Measurements from ENCODE around the gene PNPLA1.

Gene PNPLA1

GRCh38 chr6:36249536-36249935, 20.3 kb upstream of the PNPLA1 start:
- no peak overlapping the region for H3K27ac ChIP-seq (ENCODE audit: low read depth, low read length)
- H3K9me2 ChIP-seq (replicated peaks; ENCODE audit: insufficient read depth, low read length): no peaks in the 10 kb centered on the region
- no peak overlapping the region for H3K4me2 ChIP-seq (ENCODE audit: low read depth, low read length, poor library complexity, severe bottlenecking)
- no peak overlapping the region for H2AFZ ChIP-seq (ENCODE audit: low read depth, low read length, severe bottlenecking)
- no peaks in the 10 kb centered on the region for H3K9me3 ChIP-seq (ENCODE audit: insufficient read depth, low read length)
- no peak for TF ChIP-seq EZH2phosphoT487 (conservative IDR thresholded peaks at IDR 0.05; ENCODE audit: low read length)
- TF ChIP-seq CTCF (IDR thresholded peaks at IDR 0.05; ENCODE audit: insufficient read depth, low read length, poor library complexity, severe bottlenecking): no peak
- H3K9ac ChIP-seq (ENCODE audit: low read length): no peak overlapping the region
- H3F3A ChIP-seq (ENCODE audit: insufficient read depth): no peaks in the 10 kb centered on the region
- no peaks in the 10 kb centered on the region for H3K79me2 ChIP-seq (ENCODE audit: insufficient read depth, low read length)
- H3K4me3 ChIP-seq (ENCODE audit: insufficient read depth, low read length, poor library complexity, severe bottlenecking): no peak overlapping the region
- no peaks in the 10 kb centered on the region for H3K27me3 ChIP-seq (ENCODE audit: low read length)
- no peaks in the 10 kb centered on the region for H4K20me1 ChIP-seq (ENCODE audit: low read depth, low read length)
- H3K36me3 ChIP-seq (ENCODE audit: low read length): no peaks in the 10 kb centered on the region

GRCh38 chr6:36252005-36252404, 17.9 kb upstream of the PNPLA1 start:
- Histone ChIP-seq H3K79me2 (ENCODE audit: insufficient read depth, low read length) (no peaks in the 10 kb centered on the region), H4K20me1 (ENCODE audit: low read depth, low read length) (no peaks in the 10 kb centered on the region), H3F3A (ENCODE audit: insufficient read depth) (no peaks in the 10 kb centered on the region), H3K4me2 (ENCODE audit: low read depth, low read length, poor library complexity, severe bottlenecking) (no peak overlapping the region), H3K27me3 (ENCODE audit: low read length) (no peaks in the 10 kb centered on the region), H3K9me3 (ENCODE audit: insufficient read depth, low read length) (no peaks in the 10 kb centered on the region), H2AFZ (ENCODE audit: low read depth, low read length, severe bottlenecking) (no peak overlapping the region), H3K9ac (ENCODE audit: low read length) (no peak overlapping the region), H3K9me2 (replicated peaks; ENCODE audit: insufficient read depth, low read length) (no peaks in the 10 kb centered on the region), H3K27ac (ENCODE audit: low read depth, low read length) (no peak overlapping the region), H3K4me3 (ENCODE audit: insufficient read depth, low read length, poor library complexity, severe bottlenecking) (no peak overlapping the region), H3K36me3 (ENCODE audit: low read length) (no peaks in the 10 kb centered on the region)
- TF ChIP-seq CTCF (IDR thresholded peaks at IDR 0.05; ENCODE audit: insufficient read depth, low read length, poor library complexity, severe bottlenecking): no peak
- no peak for TF ChIP-seq EZH2phosphoT487 (conservative IDR thresholded peaks at IDR 0.05; ENCODE audit: low read length)

GRCh38 chr6:36263390-36264000, 6.4 kb upstream of the PNPLA1 start:
- H3K79me2 ChIP-seq (ENCODE audit: insufficient read depth, low read length): no peaks in the 10 kb centered on the region
- no peak overlapping the region for H3K27ac ChIP-seq (ENCODE audit: low read depth, low read length)
- no peaks in the 10 kb centered on the region for H3K9me3 ChIP-seq (ENCODE audit: insufficient read depth, low read length)
- H3K4me2 ChIP-seq (ENCODE audit: low read depth, low read length, poor library complexity, severe bottlenecking): no peak overlapping the region
- H3K36me3 ChIP-seq (ENCODE audit: low read length): no peaks in the 10 kb centered on the region
- H3K9me2 ChIP-seq (replicated peaks; ENCODE audit: insufficient read depth, low read length): no peaks in the 10 kb centered on the region
- H3F3A ChIP-seq (ENCODE audit: insufficient read depth): no peaks in the 10 kb centered on the region
- no peak overlapping the region for H3K9ac ChIP-seq (ENCODE audit: low read length)
- no peak overlapping the region for H2AFZ ChIP-seq (ENCODE audit: low read depth, low read length, severe bottlenecking)
- TF ChIP-seq EZH2phosphoT487 (conservative IDR thresholded peaks at IDR 0.05; ENCODE audit: low read length): no peak
- TF ChIP-seq CTCF (IDR thresholded peaks at IDR 0.05; ENCODE audit: insufficient read depth, low read length, poor library complexity, severe bottlenecking): no peak
- no peaks in the 10 kb centered on the region for H4K20me1 ChIP-seq (ENCODE audit: low read depth, low read length)
- no peak overlapping the region for H3K4me3 ChIP-seq (ENCODE audit: insufficient read depth, low read length, poor library complexity, severe bottlenecking)
- H3K27me3 ChIP-seq (ENCODE audit: low read length): no peaks in the 10 kb centered on the region
